ENCODE measurements around the gene PARD3. TPM values are rescaled to one million over a fixed set of nuclear protein-coding genes. Genes with fewer than 3 reads are reported as not detected.

PARD3 gene
- total RNA-seq, 1 donor from 2014 or later, result 58.7 TPM

DNA sequence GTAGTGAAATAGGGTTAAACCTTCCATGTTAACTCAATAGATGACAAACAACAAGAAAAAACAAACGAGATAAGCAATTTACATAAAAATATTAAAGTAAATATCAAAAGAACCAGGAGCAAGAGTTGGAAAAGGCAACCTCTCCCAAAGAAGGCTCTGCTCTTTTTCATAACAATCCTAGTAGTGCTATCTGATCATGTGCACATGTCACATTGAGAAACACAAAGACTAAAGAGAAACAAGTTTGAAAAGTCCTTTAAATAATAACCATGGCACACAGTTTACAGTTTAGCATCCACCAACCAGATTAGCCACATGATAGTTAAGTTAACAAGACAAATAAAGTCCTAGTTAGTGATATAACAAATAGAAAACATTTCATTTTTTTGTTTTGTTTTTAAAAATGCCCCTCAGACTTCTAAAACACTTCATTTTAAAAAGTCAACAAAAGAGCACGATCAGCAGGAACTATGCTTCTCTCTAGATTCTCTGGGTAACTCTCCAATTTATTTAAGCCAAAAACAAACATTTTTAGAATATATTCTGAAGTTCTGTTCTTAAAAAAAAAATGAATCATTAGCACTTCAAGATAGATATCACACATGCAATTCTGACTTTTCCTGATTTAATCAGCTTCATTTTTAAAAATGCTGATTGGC, 110.4 kb downstream of the PARD3 start:
- Histone ChIP-seq H2AFZ (replicated peaks) (no peak overlapping the region), H3K36me3 (no peaks in the 10 kb centered on the region), H3K4me2 (no peak overlapping the region), H3K27me3 (no peaks in the 10 kb centered on the region), H3F3A (ENCODE audit: low read depth) (peaks cover 10% of the 10 kb centered on the region), H3K27ac (no peak overlapping the region), H3K79me2 (ENCODE audit: low read depth) (peaks cover 100% of the 10 kb centered on the region), H4K20me1 (ENCODE audit: low read depth) (peaks cover 46% of the 10 kb centered on the region), H3K4me1 (peaks cover 19% of the 10 kb centered on the region), H3K9me3 (ENCODE audit: low read depth) (no peaks in the 10 kb centered on the region), H3K4me3 (no peak overlapping the region), H3K9ac (no peak overlapping the region)
- peaks cover 50% of the 10 kb centered on the region for H3K4me1 Mint-ChIP-seq
- no peak overlapping the region for H3K27ac Mint-ChIP-seq
- H3K4me3 Mint-ChIP-seq, result no peak overlapping the region
- peaks cover 2% of the 10 kb centered on the region for H3K27me3 Mint-ChIP-seq (ENCODE audit: insufficient read depth, low read depth)
- DNase-seq (ENCODE audit: low spot score), result no peak
- no peak for TF ChIP-seq EZH2 (IDR thresholded peaks at IDR 0.05)
- TF ChIP-seq, protein P1, sequence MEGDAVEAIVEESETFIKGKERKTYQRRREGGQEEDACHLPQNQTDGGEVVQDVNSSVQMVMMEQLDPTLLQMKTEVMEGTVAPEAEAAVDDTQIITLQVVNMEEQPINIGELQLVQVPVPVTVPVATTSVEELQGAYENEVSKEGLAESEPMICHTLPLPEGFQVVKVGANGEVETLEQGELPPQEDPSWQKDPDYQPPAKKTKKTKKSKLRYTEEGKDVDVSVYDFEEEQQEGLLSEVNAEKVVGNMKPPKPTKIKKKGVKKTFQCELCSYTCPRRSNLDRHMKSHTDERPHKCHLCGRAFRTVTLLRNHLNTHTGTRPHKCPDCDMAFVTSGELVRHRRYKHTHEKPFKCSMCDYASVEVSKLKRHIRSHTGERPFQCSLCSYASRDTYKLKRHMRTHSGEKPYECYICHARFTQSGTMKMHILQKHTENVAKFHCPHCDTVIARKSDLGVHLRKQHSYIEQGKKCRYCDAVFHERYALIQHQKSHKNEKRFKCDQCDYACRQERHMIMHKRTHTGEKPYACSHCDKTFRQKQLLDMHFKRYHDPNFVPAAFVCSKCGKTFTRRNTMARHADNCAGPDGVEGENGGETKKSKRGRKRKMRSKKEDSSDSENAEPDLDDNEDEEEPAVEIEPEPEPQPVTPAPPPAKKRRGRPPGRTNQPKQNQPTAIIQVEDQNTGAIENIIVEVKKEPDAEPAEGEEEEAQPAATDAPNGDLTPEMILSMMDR (IDR thresholded peaks at IDR 0.05), result no peak
- TF ChIP-seq EZH2phosphoT487 (IDR thresholded peaks at IDR 0.05), result no peak
- H3K9me3 Mint-ChIP-seq, result no peaks in the 10 kb centered on the region
- no peaks in the 10 kb centered on the region for H3K36me3 Mint-ChIP-seq

DNA sequence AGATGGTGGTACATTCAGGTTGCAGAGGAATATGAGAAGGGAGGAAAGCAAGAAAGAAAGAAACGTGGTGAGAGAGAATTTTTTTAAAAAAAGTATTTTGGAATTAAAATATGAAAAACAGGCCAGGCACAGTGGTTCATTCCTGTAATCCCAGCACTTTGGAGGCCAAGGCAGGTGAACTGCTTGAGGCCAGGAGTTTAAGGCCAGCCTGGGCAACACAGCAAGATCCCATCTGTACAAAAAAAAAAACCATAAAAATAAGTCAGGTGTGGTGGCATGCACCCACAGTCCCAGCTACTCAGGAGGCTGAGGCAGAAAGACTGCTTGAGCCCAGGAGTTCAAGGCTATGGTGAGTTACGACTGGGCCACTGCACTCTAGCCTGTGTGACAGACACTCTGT, 112.1 kb downstream of the PARD3 start:
- Histone ChIP-seq H3K9ac (no peak overlapping the region), H3K27me3 (no peaks in the 10 kb centered on the region), H3K4me2 (peak overlapping the region; percentile 26), H3K36me3 (no peaks in the 10 kb centered on the region), H3K4me3 (no peak overlapping the region), H3K9me3 (ENCODE audit: low read depth) (no peaks in the 10 kb centered on the region), H2AFZ (replicated peaks) (no peak overlapping the region), H3K4me1 (peaks cover 19% of the 10 kb centered on the region), H3K27ac (peak overlapping the region; percentile 34), H4K20me1 (ENCODE audit: low read depth) (peaks cover 42% of the 10 kb centered on the region), H3K79me2 (ENCODE audit: low read depth) (peaks cover 100% of the 10 kb centered on the region), H3F3A (ENCODE audit: low read depth) (peaks cover 10% of the 10 kb centered on the region)
- Mint-ChIP-seq H3K36me3 (no peaks in the 10 kb centered on the region), H3K9me3 (no peaks in the 10 kb centered on the region), H3K4me1 (peaks cover 53% of the 10 kb centered on the region), H3K27ac (no peak overlapping the region), H3K4me3 (no peak overlapping the region), H3K27me3 (ENCODE audit: insufficient read depth, low read depth) (peaks cover 2% of the 10 kb centered on the region)
- DNase-seq (ENCODE audit: low spot score), result no peak
- TF ChIP-seq, protein P1 (IDR thresholded peaks at IDR 0.05), result no peak
- TF ChIP-seq EZH2phosphoT487 (IDR thresholded peaks at IDR 0.05) (no peak), EZH2 (IDR thresholded peaks at IDR 0.05) (no peak)

DNA sequence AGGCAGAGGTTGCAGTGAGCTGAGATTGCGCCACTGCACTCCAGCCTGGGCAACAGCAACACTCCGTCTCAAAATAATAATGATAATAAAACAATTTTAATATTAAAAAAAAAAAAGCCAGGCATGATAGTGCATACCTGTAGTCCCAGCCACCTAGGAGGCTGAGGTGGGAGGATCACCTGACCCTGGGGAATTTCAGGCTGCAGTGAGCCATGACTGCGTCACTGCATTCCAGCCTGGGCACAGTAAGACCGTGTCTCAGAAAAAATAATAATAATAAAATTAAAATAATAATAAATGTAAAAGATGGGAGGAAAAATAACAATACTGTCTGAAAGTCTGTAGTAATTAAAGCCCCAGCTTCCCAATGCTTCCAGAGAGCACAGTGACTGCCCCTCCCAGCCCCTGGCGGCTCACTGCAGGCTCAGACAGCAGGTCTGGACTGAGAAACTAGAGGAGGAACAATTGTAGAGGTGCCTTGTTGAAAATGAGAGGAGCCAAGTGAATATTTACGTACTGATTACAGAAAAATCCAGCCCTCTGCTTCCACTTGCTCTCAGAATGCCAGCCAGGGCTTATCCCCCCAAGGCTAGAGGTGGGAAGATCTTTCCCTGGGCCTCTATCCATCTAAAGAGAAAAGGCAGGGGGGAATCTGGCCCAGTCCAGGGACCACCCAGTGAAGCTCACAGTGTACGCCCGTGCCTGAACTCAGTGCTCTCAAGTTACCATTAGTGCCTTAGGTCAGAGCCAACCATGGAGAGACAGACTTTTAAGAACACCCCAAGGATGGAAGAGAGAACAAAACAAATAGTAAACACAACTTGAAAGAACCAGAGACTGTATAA, 112.8 kb downstream of the PARD3 start:
- H3K79me2 ChIP-seq (ENCODE audit: low read depth), result peaks cover 100% of the 10 kb centered on the region
- H3K4me1 ChIP-seq, result peaks cover 19% of the 10 kb centered on the region
- no peak overlapping the region for H3K4me3 ChIP-seq
- H3K27me3 Mint-ChIP-seq (ENCODE audit: insufficient read depth, low read depth), result no peaks in the 10 kb centered on the region
- no peak overlapping the region for H3K4me3 Mint-ChIP-seq
- no peak overlapping the region for H2AFZ ChIP-seq (replicated peaks)
- peaks cover 37% of the 10 kb centered on the region for H4K20me1 ChIP-seq (ENCODE audit: low read depth)
- H3K27me3 ChIP-seq, result no peaks in the 10 kb centered on the region
- no peaks in the 10 kb centered on the region for H3K36me3 Mint-ChIP-seq
- peak overlapping the region; percentile 26 for H3K4me2 ChIP-seq
- peak overlapping the region; percentile 34 for H3K27ac ChIP-seq
- peaks cover 10% of the 10 kb centered on the region for H3F3A ChIP-seq (ENCODE audit: low read depth)
- no peak overlapping the region for H3K9ac ChIP-seq
- H3K4me1 Mint-ChIP-seq, result peaks cover 54% of the 10 kb centered on the region
- no peak for TF ChIP-seq EZH2 (IDR thresholded peaks at IDR 0.05)
- TF ChIP-seq, protein P1 (IDR thresholded peaks at IDR 0.05), result no peak
- TF ChIP-seq EZH2phosphoT487 (IDR thresholded peaks at IDR 0.05), result no peak
- H3K9me3 Mint-ChIP-seq, result no peaks in the 10 kb centered on the region
- no peaks in the 10 kb centered on the region for H3K9me3 ChIP-seq (ENCODE audit: low read depth)
- DNase-seq (ENCODE audit: low spot score), result peak; percentile 54
- H3K27ac Mint-ChIP-seq, result no peak overlapping the region
- H3K36me3 ChIP-seq, result no peaks in the 10 kb centered on the region

Measured in neural progenitor cell (in vitro differentiated cells).